Activated T-cell treated with anti-CD3 and anti-CD28 coated beads for 1 hour (primary cell): Measurements from ENCODE around the gene PRODH.
"Not testable (repeated sequence)": the region's sequence is repeated elsewhere in the genome, so short reads cannot be mapped to it uniquely, and the experiment has no call there.

Source experiments
- DNase-seq: peaks from one replicate; pipeline ENCODE4 v3.0.0-alpha.2; 2020; ENCODE audit warnings: low read depth

Gene PRODH

DNA sequence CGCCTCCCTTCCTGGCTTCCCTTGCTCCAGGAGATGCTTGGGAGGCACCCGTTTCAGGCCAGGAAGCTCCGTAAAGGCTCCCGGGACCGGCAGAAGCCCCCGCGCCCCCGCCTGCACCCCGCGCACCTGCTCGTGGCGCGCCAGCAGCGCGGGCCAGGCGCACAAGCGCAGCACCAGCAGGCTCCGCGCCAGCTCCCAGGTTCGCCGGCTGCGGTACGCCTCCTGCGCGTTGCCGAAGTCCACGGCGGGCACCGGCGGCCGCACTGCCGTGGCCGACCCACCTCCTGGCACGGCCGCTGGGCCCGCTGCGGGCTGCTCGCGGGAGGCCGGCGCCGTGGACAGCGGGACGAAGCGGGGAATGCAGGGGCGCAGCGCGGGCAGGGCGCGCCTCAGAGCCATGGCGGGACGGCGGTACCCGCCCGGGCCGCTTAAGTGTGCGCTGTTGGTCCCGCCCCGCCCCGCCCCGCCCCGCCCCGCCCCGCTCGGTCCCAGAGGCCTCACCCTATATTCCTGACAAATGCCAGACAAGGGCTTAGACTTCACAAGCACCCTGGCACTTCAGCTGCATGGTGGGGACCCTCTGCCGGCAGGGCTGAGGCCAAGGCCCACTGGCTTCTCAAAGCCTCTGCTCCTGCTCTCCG is at the start of gene PRODH:
Gene PRODH (minus strand): TSS at position 405 of the 641 bp plus-strand sequence. CDS start 6 bp downstream, at position 399.
- no peak for DNase-seq

DNA sequence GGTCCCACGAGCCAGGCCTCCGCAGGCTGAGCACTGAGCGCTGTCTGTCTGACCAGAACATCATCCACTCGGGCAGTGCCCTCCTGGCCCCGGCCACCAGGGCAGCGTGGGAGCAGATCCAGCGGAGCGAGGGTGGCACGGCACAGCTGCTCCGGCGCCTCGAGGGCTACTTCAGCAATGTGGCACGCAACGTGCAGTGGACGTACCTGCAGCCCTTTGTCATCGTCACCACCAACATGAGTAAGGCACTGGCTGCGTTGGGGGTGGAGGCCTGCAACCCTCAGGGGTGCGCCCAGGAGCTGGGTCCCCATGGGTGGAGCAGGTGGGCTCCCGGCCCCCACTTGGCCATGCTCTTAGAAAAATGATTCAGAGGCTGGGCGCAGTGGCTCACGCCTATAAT is 49.7 kb upstream of the PRODH start:
- DNase-seq, result no peak

DNA sequence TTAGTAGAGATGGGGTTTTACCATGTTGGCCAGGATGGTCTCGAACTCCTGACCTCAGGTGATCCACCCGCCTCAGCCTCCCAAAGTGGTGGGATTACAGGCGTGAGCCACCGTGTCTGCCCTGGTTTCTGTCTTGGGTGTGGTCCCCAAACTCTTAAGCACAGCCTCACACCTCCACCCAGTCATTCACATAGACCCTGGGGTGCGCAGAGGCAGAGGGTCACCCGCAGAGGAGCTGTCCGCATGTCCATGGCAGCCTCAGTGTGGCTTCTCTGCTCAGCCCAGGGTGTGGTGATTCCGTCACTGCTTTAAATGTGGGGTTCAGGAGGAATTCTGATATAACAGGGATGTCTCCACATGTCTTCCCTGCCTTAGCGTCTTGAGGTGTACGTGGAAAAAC is 48.5 kb upstream of the PRODH start:
- no peak for DNase-seq

- DNase-seq, result no peak
These were observed 47.1 kb upstream of the PRODH start for GRCh38 chr22:18983120-18983651.

DNA sequence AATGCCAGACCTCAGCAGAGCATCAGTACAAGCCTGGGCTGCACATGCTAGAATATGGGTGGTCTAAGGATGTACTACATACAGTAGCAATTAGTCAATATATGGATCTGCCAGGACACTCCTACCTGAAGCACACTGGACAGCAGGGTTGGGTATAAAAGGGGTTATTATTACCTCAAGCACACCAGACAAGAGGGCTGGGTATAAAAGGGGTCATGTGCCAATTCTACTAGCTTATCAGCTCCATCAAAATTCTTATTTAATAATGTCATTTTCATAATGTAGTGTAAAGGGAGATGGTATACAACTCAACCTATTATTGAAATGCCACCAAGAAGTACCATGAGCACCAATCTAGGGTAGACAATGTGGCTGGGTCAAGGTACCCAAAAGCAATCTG is 44.7 kb upstream of the PRODH start:
- DNase-seq, result no peak

GRCh38 chr22:18979957-18980356 is 43.9 kb upstream of the PRODH start:
- DNase-seq, result no peak

- DNase-seq, result no peak
These were observed 42.4 kb upstream of the PRODH start for GRCh38 chr22:18978506-18978905.

GRCh38 chr22:18977824-18978425 is 41.8 kb upstream of the PRODH start:
- no peak for DNase-seq

GRCh38 chr22:18976197-18976751 is 40.2 kb upstream of the PRODH start:
- DNase-seq, result no peak

- DNase-seq, result no peak
These were observed 39.5 kb upstream of the PRODH start for GRCh38 chr22:18975434-18976196.

DNA sequence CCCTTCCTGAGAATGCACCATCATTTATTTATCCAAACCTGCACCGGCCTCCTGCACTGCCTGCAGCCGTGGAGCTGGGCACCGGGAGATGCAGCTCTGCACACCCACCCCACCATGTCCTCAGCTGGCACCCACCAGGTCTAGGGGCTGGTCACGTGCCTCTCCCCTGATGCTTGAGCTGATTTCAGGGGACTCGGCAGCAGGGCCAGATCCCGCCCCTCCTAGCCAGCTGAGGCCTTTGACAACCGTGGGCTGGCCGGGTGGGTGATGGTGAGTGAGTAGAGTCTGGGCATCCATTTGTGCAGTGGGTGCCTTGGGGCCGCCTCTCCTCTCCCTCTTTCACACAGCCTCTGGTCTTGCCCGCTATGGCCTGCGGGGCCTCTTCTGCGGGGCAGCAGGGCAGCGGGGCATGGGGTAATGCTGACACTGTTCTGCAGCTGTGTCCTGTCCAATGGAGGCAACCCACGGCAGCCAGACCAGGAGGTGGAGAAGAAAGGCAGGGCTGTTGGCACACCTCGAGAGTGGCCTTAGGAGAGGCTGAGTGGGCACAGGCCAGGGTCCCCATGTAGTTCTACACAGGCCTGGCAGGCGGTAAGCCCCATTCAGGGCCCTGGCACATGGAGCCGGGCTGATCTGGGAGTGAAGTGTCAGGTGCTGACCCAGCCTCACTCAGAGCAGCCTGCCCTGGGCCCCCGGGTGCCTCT is 38.5 kb upstream of the PRODH start:
- DNase-seq, result no peak

- DNase-seq, result no peak
These were observed 37.4 kb upstream of the PRODH start for GRCh38 chr22:18973264-18974031.

GRCh38 chr22:18972591-18972990 is 36.5 kb upstream of the PRODH start:
- DNase-seq, result not testable (repeated sequence)

GRCh38 chr22:18972029-18972428 is 35.9 kb upstream of the PRODH start:
- not testable (repeated sequence) for DNase-seq

- no peak for DNase-seq
These were observed 35.2 kb upstream of the PRODH start for GRCh38 chr22:18971321-18971751.

DNA sequence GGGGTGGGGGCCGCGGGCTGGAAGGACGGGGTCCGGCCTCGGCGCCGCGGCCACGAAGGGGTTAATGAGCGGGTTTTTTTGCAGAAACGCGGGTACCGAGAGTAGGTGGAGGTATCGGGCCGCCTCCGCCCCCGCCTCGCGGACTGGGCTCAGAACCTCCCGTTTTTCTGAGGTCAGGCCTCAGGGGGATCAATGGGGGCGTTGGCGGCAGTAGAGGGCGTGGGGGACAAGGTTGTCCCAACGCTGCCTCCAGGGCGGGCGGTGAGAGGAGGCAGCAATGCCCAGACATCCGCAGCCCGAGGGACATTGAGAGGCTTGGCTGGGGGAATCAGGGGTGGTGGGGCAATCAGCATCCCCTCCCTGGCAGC is 34.8 kb upstream of the PRODH start:
- no peak for DNase-seq

GRCh38 chr22:18970176-18970947 is 34.3 kb upstream of the PRODH start:
- no peak for DNase-seq

DNA sequence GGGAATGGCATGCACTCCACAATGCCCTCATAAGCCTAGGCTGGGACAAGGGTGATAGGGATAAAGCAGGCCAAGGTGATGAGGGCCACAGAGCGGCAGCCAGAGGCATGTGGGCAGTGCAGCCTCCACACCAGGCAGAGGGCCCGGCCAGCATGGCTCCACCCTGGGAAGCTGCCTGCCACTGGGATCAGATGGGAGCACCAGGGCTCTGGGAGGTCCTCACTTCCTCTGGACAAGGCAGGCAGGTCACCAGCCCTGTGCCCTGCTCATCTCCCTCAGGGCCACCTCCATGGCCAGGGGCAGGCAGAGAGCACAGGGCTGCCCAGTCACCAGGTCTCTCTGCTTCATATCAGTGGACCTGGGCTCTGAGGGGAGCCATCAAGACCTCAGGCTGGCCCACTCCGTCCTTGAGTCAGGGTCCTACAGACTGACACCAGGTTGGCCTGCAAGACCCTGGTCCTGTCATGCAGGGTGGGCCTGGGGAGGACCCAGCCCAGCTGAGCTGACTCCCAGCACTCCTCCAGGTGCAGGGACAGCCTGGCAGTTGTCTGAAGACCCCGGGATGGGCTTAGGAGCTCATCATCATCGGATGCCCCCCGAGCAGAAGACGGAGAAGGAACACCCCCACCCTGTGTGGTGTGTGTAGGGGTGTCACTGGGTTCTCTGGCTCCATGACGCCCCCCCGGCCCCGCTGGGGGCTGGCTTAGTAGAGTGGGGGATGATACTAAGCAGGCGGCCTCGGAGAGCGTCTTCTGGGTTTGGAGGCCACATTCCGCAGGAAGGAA is 33.3 kb upstream of the PRODH start:
- not testable (repeated sequence) for DNase-seq

DNA sequence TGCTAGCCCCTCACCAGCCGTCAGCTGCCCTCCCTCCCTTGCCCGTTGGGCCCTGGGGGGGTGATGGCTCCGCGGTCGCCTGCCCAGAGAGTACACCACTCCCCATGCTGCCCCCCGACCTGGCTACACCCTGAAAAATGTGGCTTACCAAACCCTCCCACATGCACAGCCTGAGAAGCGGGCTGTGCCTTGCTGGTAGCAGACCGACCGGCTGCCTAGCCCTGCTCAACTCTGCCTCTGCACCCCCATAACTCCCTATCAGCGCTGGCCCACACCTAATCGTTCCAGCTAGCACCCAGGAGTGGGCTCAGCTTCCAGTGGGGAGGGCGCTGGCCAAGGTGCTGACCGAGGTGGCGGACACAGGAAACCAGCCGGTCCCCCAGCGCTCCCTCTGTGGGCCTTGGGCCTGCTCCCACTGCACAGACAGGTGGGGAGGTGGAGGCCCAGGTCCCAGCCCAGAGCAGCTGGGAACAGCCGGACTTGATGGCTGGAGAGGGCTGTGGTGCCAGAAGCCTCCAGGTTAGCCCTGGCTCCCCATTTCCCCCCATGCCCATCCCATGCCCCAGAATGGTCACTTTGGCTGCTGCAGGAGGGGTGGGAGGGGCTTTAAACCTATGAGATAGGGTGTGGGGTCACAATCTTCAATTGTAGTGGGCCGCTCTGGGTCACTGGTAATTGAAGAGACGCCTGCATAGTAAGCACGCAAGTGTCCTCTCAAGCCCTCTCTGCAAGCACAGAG is 32.1 kb upstream of the PRODH start:
- DNase-seq, result no peak
